ENCODE data around the gene ARX. TPM values are rescaled to one million over a fixed set of nuclear protein-coding genes. Genes with fewer than 3 reads are reported as not detected.
A peak's percentile ranks its signal among the peaks of the same experiment; 100 is the strongest.

The ARX gene
- total and polyA plus RNA-seq, 4 donors, result 0.21 to 1.8 (median 0.43) TPM; not detected in 1

GRCh38 chrX:25022499-25023325 is 6.9 kb upstream of the ARX start:
- no peak for DNase-seq
- peaks cover 4 to 86% (median 79%) of the 10 kb centered on the region in 3 donors for H3K27me3 ChIP-seq (ENCODE audit: control insufficient read depth in 3 of 3, insufficient read depth in 3 of 3, low read length in 2 of 3)
- no peak for ATAC-seq (ENCODE audit: insufficient read depth, low FRiP score)

GRCh38 chrX:25020905-25021449 is 5.2 kb upstream of the ARX start:
- Histone ChIP-seq H3K27ac (ENCODE audit: low read depth in 1 of 2, low read length in 1 of 2) (no peak overlapping the region), H3K27me3 (ENCODE audit: control insufficient read depth in 3 of 3, insufficient read depth in 3 of 3, low read length in 2 of 3) (peaks cover 13 to 93% (median 90%) of the 10 kb centered on the region in 3 donors), H3K4me3 (no peak overlapping the region), H3K9ac (ENCODE audit: insufficient read depth in 1 of 2, low read length in 2 of 2) (no peak overlapping the region), H3K36me3 (ENCODE audit: control insufficient read depth in 4 of 4, insufficient read depth in 4 of 4, low read length in 4 of 4) (no peaks in the 10 kb centered on the region), H3K4me1 (ENCODE audit: control insufficient read depth in 5 of 5, insufficient read depth in 5 of 5, low read length in 5 of 5) (peaks cover 0 to 5% (median 0%) of the 10 kb centered on the region in 5 donors), H3K9me3 (ENCODE audit: control insufficient read depth in 4 of 4, insufficient read depth in 3 of 4, low read length in 3 of 4) (peaks cover 0 to 11% (median 0%) of the 10 kb centered on the region in 4 donors)
- ATAC-seq (ENCODE audit: insufficient read depth, low FRiP score) (no peak), DNase-seq (peak; percentile 17 to 37 (median 34))
- no peak for TF ChIP-seq CTCF (IDR thresholded peaks at IDR 0.05; ENCODE audit: control extremely low read depth, extremely low read depth)
- WGBS, 2 donors, result 3 to 18% methylated on average over 28 to 35 of the region's 35 CpGs

More at GRCh38 chrX:25022499-25023325, 6.9 kb upstream of the ARX start:
- no peak for TF ChIP-seq CTCF (IDR thresholded peaks at IDR 0.05; ENCODE audit: control extremely low read depth, extremely low read depth)
- H3K9me3 ChIP-seq (ENCODE audit: control insufficient read depth in 4 of 4, insufficient read depth in 3 of 4, low read length in 3 of 4), result peaks cover 0 to 2% (median 0%) of the 10 kb centered on the region in 4 donors
- H3K4me1 ChIP-seq (ENCODE audit: control insufficient read depth in 5 of 5, insufficient read depth in 5 of 5, low read length in 5 of 5), result peaks cover 0 to 2% (median 0%) of the 10 kb centered on the region in 5 donors
- no peaks in the 10 kb centered on the region for H3K36me3 ChIP-seq (ENCODE audit: control insufficient read depth in 4 of 4, insufficient read depth in 4 of 4, low read length in 4 of 4)
- 3 to 24% methylated on average over 39 to 59 of the region's 59 CpGs for WGBS, 2 donors
- H3K27ac ChIP-seq (ENCODE audit: low read depth in 1 of 2, low read length in 1 of 2), result no peak overlapping the region
- H3K4me3 ChIP-seq, result no peak overlapping the region
- no peak overlapping the region for H3K9ac ChIP-seq (ENCODE audit: insufficient read depth in 1 of 2, low read length in 2 of 2)

- H3K9ac ChIP-seq (ENCODE audit: insufficient read depth in 1 of 2, low read length in 2 of 2), result no peak overlapping the region
- H3K4me1 ChIP-seq (ENCODE audit: control insufficient read depth in 5 of 5, insufficient read depth in 5 of 5, low read length in 5 of 5), result peaks cover 0 to 5% (median 0%) of the 10 kb centered on the region in 5 donors
- 1 to 23% methylated on average over 19 to 27 of the region's 27 CpGs for WGBS, 2 donors
- no peaks in the 10 kb centered on the region for H3K36me3 ChIP-seq (ENCODE audit: control insufficient read depth in 4 of 4, insufficient read depth in 4 of 4, low read length in 4 of 4)
- H3K27ac ChIP-seq (ENCODE audit: low read depth in 1 of 2, low read length in 1 of 2), result no peak overlapping the region
- H3K9me3 ChIP-seq (ENCODE audit: control insufficient read depth in 4 of 4, insufficient read depth in 3 of 4, low read length in 3 of 4), result peaks cover 0 to 14% (median 0%) of the 10 kb centered on the region in 4 donors
- H3K27me3 ChIP-seq (ENCODE audit: control insufficient read depth in 3 of 3, insufficient read depth in 3 of 3, low read length in 2 of 3), result peaks cover 14 to 91% (median 88%) of the 10 kb centered on the region in 3 donors
- DNase-seq (no peak), ATAC-seq (ENCODE audit: insufficient read depth, low FRiP score) (no peak)
- H3K4me3 ChIP-seq, result no peak overlapping the region
- TF ChIP-seq CTCF (IDR thresholded peaks at IDR 0.05; ENCODE audit: control extremely low read depth, extremely low read depth), result no peak
Observed at GRCh38 chrX:25020391-25020904, 4.7 kb upstream of the ARX start.
